Measurements from ENCODE around the gene KLRD1.
"Not testable (repeated sequence)": the region's sequence is repeated elsewhere in the genome, so short reads cannot be mapped to it uniquely, and the experiment has no call there.

The KLRD1 gene

DNA sequence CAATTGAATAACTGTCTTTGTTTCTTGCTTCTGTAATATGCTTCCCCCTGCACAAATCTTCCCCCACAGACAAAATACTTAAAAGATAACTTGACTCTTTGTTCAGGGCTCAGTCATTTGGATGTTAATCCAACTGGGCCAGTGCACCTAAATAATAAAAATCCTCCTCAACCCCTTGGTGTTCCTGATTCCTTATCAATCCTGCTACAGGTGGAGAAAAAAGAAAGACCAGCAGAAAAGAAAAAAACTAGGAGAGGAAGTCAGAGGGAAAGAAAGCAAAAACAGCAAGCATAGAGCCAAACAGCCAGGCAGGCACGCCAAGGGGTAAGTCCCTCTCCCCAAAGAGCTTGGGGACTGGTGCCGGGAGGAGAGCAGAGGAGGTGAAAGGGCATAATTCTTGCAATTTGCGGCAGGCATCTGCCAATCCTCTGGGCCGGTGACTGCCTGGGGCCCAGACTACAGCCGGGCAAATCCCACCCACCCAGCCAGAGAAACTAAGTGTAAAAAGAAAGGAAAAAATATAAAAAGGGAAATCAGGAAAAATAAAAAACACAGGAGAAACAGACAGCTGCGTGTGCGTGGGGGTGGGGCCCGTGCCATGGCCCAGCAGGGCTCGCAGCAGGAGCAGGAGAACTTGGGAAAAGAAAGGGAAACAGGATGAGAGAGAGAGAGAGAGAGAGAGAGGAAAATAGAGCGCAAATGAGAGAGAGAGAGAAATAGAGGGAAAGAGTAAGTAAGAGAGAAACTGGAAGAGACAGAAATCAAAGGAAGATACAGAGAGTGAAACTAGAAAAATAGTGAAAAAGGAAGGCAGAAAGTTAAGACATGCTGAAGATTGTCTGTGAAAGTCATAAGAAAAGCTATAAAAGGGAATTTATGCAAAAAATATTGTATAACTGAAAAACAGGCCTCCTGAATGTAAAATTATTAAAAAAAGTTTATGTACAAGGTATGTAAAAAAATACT lies 60.8 kb downstream of the KLRD1 start:
- DNase-seq (ENCODE audit: low read depth): no peak

- DNase-seq (ENCODE audit: low read depth): no peak
These were observed 62.1 kb downstream of the KLRD1 start for GRCh38 chr12:10369557-10370415.

- not testable (repeated sequence) for DNase-seq (ENCODE audit: low read depth)
These were observed 64.3 kb downstream of the KLRD1 start for GRCh38 chr12:10371893-10372535.

DNA sequence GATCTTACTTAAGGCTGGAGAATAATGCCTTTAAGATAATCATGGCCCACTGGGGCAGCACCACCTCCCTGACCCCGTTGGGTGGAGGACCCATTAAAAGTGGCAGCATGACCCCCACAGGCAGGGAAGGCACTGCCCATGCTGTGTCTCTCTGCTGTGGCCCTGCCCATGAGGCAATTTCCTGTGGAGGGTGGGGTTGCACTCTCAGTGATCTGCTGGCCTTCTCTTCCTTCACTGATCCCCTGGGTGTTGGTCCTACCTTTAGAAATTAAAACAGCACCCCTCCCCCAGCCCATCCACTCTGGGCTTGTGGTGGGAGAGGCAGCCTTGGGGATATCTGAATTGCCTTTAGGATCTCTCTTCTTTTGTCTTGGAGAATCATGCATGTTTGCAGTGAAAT lies 64.9 kb downstream of the KLRD1 start:
- no peak for DNase-seq (ENCODE audit: low read depth)

- no peak for DNase-seq (ENCODE audit: low read depth)
These were observed 67.0 kb downstream of the KLRD1 start for GRCh38 chr12:10374624-10375018.

DNA sequence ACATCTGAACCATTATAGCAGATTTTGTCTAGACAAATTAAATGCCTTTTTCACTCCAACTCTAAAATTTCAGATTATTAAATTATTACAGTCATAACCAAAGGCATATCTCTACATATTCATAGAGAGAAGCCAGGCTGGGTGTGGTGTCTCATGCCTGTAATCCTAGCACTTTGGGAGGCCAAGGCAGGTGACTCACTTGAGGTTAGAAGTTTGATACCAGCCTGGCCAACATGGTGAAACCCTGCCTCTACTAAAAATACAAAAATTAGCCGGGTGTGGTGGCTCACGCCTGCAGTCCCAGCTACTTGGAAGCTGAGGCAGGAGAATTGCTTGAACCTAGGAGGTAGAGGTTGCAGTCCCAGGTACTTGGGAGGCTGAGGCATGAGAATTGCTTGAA lies 71.1 kb downstream of the KLRD1 start:
- not testable (repeated sequence) for DNase-seq (ENCODE audit: low read depth)

All from activated T-cell treated with anti-CD3 and anti-CD28 coated beads for 1 hour (primary cell).